Measurements from ENCODE around the gene EXOC2.

EXOC2 gene

DNA sequence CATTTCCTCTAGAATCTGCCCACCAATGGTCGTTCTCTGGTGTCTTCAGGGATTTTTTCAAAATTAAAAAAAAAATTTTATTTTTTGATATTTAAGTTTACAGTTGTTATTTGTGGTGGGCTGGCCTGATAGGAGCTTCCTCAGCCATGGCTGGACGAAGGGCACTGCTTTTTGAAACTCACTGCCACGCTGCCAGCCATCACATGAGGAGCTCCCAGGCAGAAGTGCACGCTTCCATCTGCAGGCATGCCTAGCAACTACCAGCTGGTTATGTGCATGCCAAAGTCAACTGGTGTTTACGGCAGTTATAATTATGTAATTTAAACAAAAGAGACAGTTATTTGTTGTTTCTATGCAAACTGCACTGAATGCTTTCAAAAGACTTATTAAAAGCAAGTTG is 196.3 kb downstream of the EXOC2 start:
- Histone ChIP-seq H3K9me3 (ENCODE audit: control insufficient read depth, insufficient read depth, low read length) (no peaks in the 10 kb centered on the region), H3K9ac (ENCODE audit: low read depth, low read length) (no peak overlapping the region), H3K27me3 (ENCODE audit: control insufficient read depth, insufficient read depth, low read length) (no peaks in the 10 kb centered on the region), H3K4me1 (ENCODE audit: control insufficient read depth, insufficient read depth, low read length) (no peaks in the 10 kb centered on the region), H3K4me3 (ENCODE audit: low read depth, low read length) (no peak overlapping the region), H3K36me3 (ENCODE audit: control insufficient read depth, insufficient read depth, low read length) (peaks cover 8% of the 10 kb centered on the region)

- no peaks in the 10 kb centered on the region for H3K4me1 ChIP-seq (ENCODE audit: control insufficient read depth, insufficient read depth, low read length)
- peaks cover 9% of the 10 kb centered on the region for H3K36me3 ChIP-seq (ENCODE audit: control insufficient read depth, insufficient read depth, low read length)
- H3K27me3 ChIP-seq (ENCODE audit: control insufficient read depth, insufficient read depth, low read length) = no peaks in the 10 kb centered on the region
- no peaks in the 10 kb centered on the region for H3K9me3 ChIP-seq (ENCODE audit: control insufficient read depth, insufficient read depth, low read length)
- H3K4me3 ChIP-seq (ENCODE audit: low read depth, low read length) = no peak overlapping the region
- H3K9ac ChIP-seq (ENCODE audit: low read depth, low read length) = no peak overlapping the region
Observed at GRCh38 chr6:494394-494793, 198.5 kb downstream of the EXOC2 start.

GRCh38 chr6:493840-494239 is 199.1 kb downstream of the EXOC2 start:
- peaks cover 9% of the 10 kb centered on the region for H3K36me3 ChIP-seq (ENCODE audit: control insufficient read depth, insufficient read depth, low read length)
- no peaks in the 10 kb centered on the region for H3K4me1 ChIP-seq (ENCODE audit: control insufficient read depth, insufficient read depth, low read length)
- no peak overlapping the region for H3K9ac ChIP-seq (ENCODE audit: low read depth, low read length)
- H3K27me3 ChIP-seq (ENCODE audit: control insufficient read depth, insufficient read depth, low read length) = no peaks in the 10 kb centered on the region
- no peak overlapping the region for H3K4me3 ChIP-seq (ENCODE audit: low read depth, low read length)
- H3K9me3 ChIP-seq (ENCODE audit: control insufficient read depth, insufficient read depth, low read length) = no peaks in the 10 kb centered on the region

- no peaks in the 10 kb centered on the region for H3K27me3 ChIP-seq (ENCODE audit: control insufficient read depth, insufficient read depth, low read length)
- no peaks in the 10 kb centered on the region for H3K4me1 ChIP-seq (ENCODE audit: control insufficient read depth, insufficient read depth, low read length)
- H3K9ac ChIP-seq (ENCODE audit: low read depth, low read length) = no peak overlapping the region
- peaks cover 12% of the 10 kb centered on the region for H3K36me3 ChIP-seq (ENCODE audit: control insufficient read depth, insufficient read depth, low read length)
- H3K4me3 ChIP-seq (ENCODE audit: low read depth, low read length) = no peak overlapping the region
- H3K9me3 ChIP-seq (ENCODE audit: control insufficient read depth, insufficient read depth, low read length) = no peaks in the 10 kb centered on the region
Observed at GRCh38 chr6:492816-493414, 200.0 kb downstream of the EXOC2 start.

DNA sequence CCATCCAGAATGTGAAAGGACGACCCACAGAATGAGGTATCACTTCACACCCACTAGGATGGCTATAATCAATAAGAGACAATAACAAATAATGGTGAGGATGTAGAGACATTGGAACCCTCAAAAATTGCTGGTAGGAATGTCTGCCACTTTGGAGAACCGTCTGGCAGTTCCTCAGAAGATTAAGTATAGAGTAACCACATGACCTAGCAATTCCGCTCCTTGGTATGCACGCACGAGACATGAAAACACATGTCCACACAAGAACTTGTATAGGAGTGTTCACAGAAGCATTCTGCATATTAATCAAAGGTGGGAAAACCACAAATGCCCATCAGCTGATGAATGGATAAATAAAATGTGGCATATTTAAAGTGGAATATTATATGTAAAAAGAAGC is 200.8 kb downstream of the EXOC2 start:
- Histone ChIP-seq H3K9ac (ENCODE audit: low read depth, low read length) (no peak overlapping the region), H3K4me3 (ENCODE audit: low read depth, low read length) (no peak overlapping the region), H3K9me3 (ENCODE audit: control insufficient read depth, insufficient read depth, low read length) (no peaks in the 10 kb centered on the region), H3K27me3 (ENCODE audit: control insufficient read depth, insufficient read depth, low read length) (no peaks in the 10 kb centered on the region), H3K4me1 (ENCODE audit: control insufficient read depth, insufficient read depth, low read length) (no peaks in the 10 kb centered on the region), H3K36me3 (ENCODE audit: control insufficient read depth, insufficient read depth, low read length) (peaks cover 14% of the 10 kb centered on the region)

- no peaks in the 10 kb centered on the region for H3K9me3 ChIP-seq (ENCODE audit: control insufficient read depth, insufficient read depth, low read length)
- H3K4me3 ChIP-seq (ENCODE audit: low read depth, low read length) = no peak overlapping the region
- H3K27me3 ChIP-seq (ENCODE audit: control insufficient read depth, insufficient read depth, low read length) = no peaks in the 10 kb centered on the region
- H3K36me3 ChIP-seq (ENCODE audit: control insufficient read depth, insufficient read depth, low read length) = peaks cover 12% of the 10 kb centered on the region
- H3K9ac ChIP-seq (ENCODE audit: low read depth, low read length) = no peak overlapping the region
- H3K4me1 ChIP-seq (ENCODE audit: control insufficient read depth, insufficient read depth, low read length) = no peaks in the 10 kb centered on the region
Observed at GRCh38 chr6:491233-491632, 201.7 kb downstream of the EXOC2 start.

DNA sequence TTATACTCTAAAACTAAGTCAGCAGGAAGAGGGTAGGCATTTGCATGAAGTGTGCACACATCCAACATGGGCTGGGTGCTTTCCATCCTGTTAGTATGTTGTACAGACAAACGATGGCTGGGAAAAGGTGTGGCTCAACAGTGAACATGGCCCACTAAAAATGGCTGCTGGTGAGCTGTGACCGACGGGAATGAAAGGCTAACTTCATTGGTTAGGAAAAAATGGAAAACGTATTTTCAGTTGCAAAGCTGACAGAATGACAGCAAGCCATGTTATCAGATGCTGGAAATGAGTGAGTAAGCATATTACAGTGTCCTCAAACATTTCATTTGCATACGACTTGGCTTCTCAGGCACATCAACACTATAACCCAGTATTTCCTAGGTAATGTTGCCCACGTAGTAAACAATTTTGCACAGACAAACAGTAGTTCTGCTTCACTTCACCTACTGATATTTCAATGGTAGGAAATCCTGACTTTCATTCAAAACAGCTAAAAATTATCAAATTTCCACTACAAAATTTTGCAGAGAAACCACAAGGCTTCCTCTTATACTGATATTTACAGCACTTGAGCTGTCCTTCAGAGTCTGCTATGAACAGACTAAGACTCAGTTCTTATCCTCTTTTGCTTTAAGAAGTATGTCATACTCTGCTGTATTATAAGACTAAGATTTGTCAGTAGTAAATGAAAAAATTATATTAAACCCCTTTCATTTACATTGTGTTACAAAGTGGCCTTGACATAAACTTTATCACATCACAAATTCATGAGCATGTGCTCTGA is 202.5 kb downstream of the EXOC2 start:
- Histone ChIP-seq H3K4me3 (ENCODE audit: low read depth, low read length) (no peak overlapping the region), H3K9me3 (ENCODE audit: control insufficient read depth, insufficient read depth, low read length) (no peaks in the 10 kb centered on the region), H3K36me3 (ENCODE audit: control insufficient read depth, insufficient read depth, low read length) (peaks cover 15% of the 10 kb centered on the region), H3K4me1 (ENCODE audit: control insufficient read depth, insufficient read depth, low read length) (no peaks in the 10 kb centered on the region), H3K27me3 (ENCODE audit: control insufficient read depth, insufficient read depth, low read length) (no peaks in the 10 kb centered on the region), H3K9ac (ENCODE audit: low read depth, low read length) (no peak overlapping the region)

- H3K9me3 ChIP-seq (ENCODE audit: control insufficient read depth, insufficient read depth, low read length) = no peaks in the 10 kb centered on the region
- H3K9ac ChIP-seq (ENCODE audit: low read depth, low read length) = no peak overlapping the region
- no peak overlapping the region for H3K4me3 ChIP-seq (ENCODE audit: low read depth, low read length)
- H3K4me1 ChIP-seq (ENCODE audit: control insufficient read depth, insufficient read depth, low read length) = no peaks in the 10 kb centered on the region
- peaks cover 17% of the 10 kb centered on the region for H3K36me3 ChIP-seq (ENCODE audit: control insufficient read depth, insufficient read depth, low read length)
- no peaks in the 10 kb centered on the region for H3K27me3 ChIP-seq (ENCODE audit: control insufficient read depth, insufficient read depth, low read length)
Observed at GRCh38 chr6:489762-490161, 203.2 kb downstream of the EXOC2 start.

- no peak overlapping the region for H3K9ac ChIP-seq (ENCODE audit: low read depth, low read length)
- H3K4me1 ChIP-seq (ENCODE audit: control insufficient read depth, insufficient read depth, low read length) = no peaks in the 10 kb centered on the region
- no peaks in the 10 kb centered on the region for H3K27me3 ChIP-seq (ENCODE audit: control insufficient read depth, insufficient read depth, low read length)
- H3K9me3 ChIP-seq (ENCODE audit: control insufficient read depth, insufficient read depth, low read length) = peaks cover 5% of the 10 kb centered on the region
- no peak overlapping the region for H3K4me3 ChIP-seq (ENCODE audit: low read depth, low read length)
- H3K36me3 ChIP-seq (ENCODE audit: control insufficient read depth, insufficient read depth, low read length) = peaks cover 17% of the 10 kb centered on the region
Observed at GRCh38 chr6:489001-489400, 203.9 kb downstream of the EXOC2 start.

- Histone ChIP-seq H3K9ac (ENCODE audit: low read depth, low read length) (no peak overlapping the region), H3K27me3 (ENCODE audit: control insufficient read depth, insufficient read depth, low read length) (no peaks in the 10 kb centered on the region), H3K9me3 (ENCODE audit: control insufficient read depth, insufficient read depth, low read length) (peaks cover 8% of the 10 kb centered on the region), H3K4me1 (ENCODE audit: control insufficient read depth, insufficient read depth, low read length) (no peaks in the 10 kb centered on the region), H3K36me3 (ENCODE audit: control insufficient read depth, insufficient read depth, low read length) (peaks cover 17% of the 10 kb centered on the region), H3K4me3 (ENCODE audit: low read depth, low read length) (no peak overlapping the region)
Observed at GRCh38 chr6:487956-488355, 205.0 kb downstream of the EXOC2 start.

DNA sequence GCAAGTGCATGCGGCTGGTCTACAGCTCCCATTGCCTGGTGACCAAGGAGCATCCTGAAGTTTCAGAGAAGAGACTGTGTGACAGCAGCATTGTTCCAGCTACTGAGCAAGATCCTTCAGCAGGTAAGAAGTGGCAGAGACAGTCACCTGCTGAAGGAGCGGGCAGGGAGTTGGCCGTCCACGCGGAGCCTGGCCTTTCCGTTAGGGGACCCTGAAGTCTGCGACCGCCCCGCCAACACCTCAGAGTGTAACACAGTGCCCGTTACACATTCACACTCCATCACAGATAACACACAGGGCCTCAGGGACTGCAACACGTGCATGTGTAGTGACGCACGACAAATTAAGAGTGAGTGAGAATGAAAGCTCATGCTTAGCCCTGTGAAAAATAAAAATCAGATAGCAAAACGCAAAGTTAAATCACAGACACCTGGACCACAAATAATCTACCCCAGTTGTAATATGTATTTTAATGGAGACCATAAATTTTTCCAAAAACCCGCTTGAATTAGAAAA is 207.2 kb downstream of the EXOC2 start:
- no peak overlapping the region for H3K4me3 ChIP-seq (ENCODE audit: low read depth, low read length)
- H3K9ac ChIP-seq (ENCODE audit: low read depth, low read length) = no peak overlapping the region
- peaks cover 17% of the 10 kb centered on the region for H3K36me3 ChIP-seq (ENCODE audit: control insufficient read depth, insufficient read depth, low read length)
- H3K9me3 ChIP-seq (ENCODE audit: control insufficient read depth, insufficient read depth, low read length) = peaks cover 8% of the 10 kb centered on the region
- H3K4me1 ChIP-seq (ENCODE audit: control insufficient read depth, insufficient read depth, low read length) = no peaks in the 10 kb centered on the region
- no peaks in the 10 kb centered on the region for H3K27me3 ChIP-seq (ENCODE audit: control insufficient read depth, insufficient read depth, low read length)

- no peaks in the 10 kb centered on the region for H3K4me1 ChIP-seq (ENCODE audit: control insufficient read depth, insufficient read depth, low read length)
- no peak overlapping the region for H3K4me3 ChIP-seq (ENCODE audit: low read depth, low read length)
- peaks cover 15% of the 10 kb centered on the region for H3K36me3 ChIP-seq (ENCODE audit: control insufficient read depth, insufficient read depth, low read length)
- no peak overlapping the region for H3K9ac ChIP-seq (ENCODE audit: low read depth, low read length)
- no peaks in the 10 kb centered on the region for H3K27me3 ChIP-seq (ENCODE audit: control insufficient read depth, insufficient read depth, low read length)
- peaks cover 8% of the 10 kb centered on the region for H3K9me3 ChIP-seq (ENCODE audit: control insufficient read depth, insufficient read depth, low read length)
Observed at GRCh38 chr6:484746-485145, 208.2 kb downstream of the EXOC2 start.
